GM18502 (cell line): ENCODE data around the gene C19orf73.
A peak's percentile ranks its signal among the peaks of the same experiment; 100 is the strongest.
"Not testable (repeated sequence)": the region's sequence is repeated elsewhere in the genome, so short reads cannot be mapped to it uniquely, and the experiment has no call there.

Source experiments
- ATAC-seq: cut with Tn5 transposase; IDR thresholded peaks from one replicate; pipeline ENCODE4 v1.9.1; 2021; ENCODE audit warnings: mild to moderate bottlenecking; ENCODE audit not compliant: unreplicated experiment, poor library complexity

C19orf73 gene

GRCh38 chr19:49125025-49125731 lies 6.2 kb upstream of the C19orf73 start:
- no peak for ATAC-seq

GRCh38 chr19:49123285-49123684 lies 4.3 kb upstream of the C19orf73 start:
- ATAC-seq, result not testable (repeated sequence)

- ATAC-seq, result not testable (repeated sequence)
These were observed 2.9 kb upstream of the C19orf73 start for GRCh38 chr19:49121841-49122240.

- no peak for ATAC-seq
These were observed 1.9 kb upstream of the C19orf73 start for GRCh38 chr19:49120868-49121267.

- ATAC-seq, result no peak
These were observed 1.4 kb upstream of the C19orf73 start for GRCh38 chr19:49120325-49120683.

GRCh38 chr19:49119411-49120324 lies 725 bp upstream of the C19orf73 start, which contains the start of gene PPFIA3:
PPFIA3 (plus strand) TSS chr19:49119544; CDS start chr19:49127874, 8,330 bp downstream.
- no peak for ATAC-seq

- ATAC-seq, result no peak
These were observed 1.0 kb downstream of the C19orf73 start for GRCh38 chr19:49117677-49118564.

GRCh38 chr19:49116544-49116943 lies 2.4 kb downstream of the C19orf73 start:
- ATAC-seq, result no peak

- ATAC-seq, result no peak
These were observed 4.1 kb downstream of the C19orf73 start for GRCh38 chr19:49114630-49115363.

- ATAC-seq, result peak; percentile 49
These were observed 4.9 kb downstream of the C19orf73 start, which contains the start of gene LIN7B for GRCh38 chr19:49113762-49114629. LIN7B (plus strand) TSS chr19:49114370; CDS start chr19:49114405, 35 bp downstream.

GRCh38 chr19:49111218-49111998 lies 7.5 kb downstream of the C19orf73 start:
- no peak for ATAC-seq

- no peak for ATAC-seq
These were observed 8.4 kb downstream of the C19orf73 start for GRCh38 chr19:49110567-49110966.

- no peak for ATAC-seq
These were observed 9.2 kb downstream of the C19orf73 start for GRCh38 chr19:49109569-49110233.

- ATAC-seq, result no peak
These were observed 9.9 kb downstream of the C19orf73 start for GRCh38 chr19:49109051-49109450.

GRCh38 chr19:49107625-49108459 lies 11.1 kb downstream of the C19orf73 start:
- no peak for ATAC-seq

- no peak for ATAC-seq
These were observed 12.3 kb downstream of the C19orf73 start for GRCh38 chr19:49106648-49107135.
